UCSD-AML1 (cell line): ENCODE measurements around the gene PRKAG2.

Experiments used
- DNase-seq: peaks from one replicate; lab custom pipeline; 2025; ENCODE audit not compliant: unreplicated experiment; lab: John Stamatoyannopoulos, UW

PRKAG2 gene

DNA sequence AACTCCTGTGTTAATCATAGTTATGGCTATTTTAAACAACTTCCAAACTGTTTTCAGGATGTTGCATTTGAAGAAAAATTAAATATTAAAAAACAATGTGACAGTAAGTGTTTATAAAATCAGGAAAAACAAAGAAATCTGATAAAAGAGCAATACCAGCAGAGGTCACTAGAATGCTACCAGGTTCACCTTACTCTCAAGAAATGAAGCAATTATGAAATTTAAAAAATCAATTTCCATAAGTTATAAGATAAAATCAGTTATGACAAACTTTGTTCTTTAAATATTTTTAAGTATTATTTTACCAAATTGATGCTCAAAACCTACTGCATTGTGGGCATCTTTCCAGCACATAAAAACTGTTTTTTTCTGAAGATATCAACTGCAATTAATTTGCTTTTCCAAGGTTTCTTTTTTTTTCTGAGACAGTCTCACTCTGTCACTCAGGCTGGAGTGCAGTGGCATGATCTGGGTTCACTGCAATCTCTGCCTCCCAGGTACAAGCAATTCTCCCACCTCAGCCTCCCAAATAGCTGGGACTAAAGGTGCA lies 306.5 kb downstream of the PRKAG2 start:
- no peak for DNase-seq

DNA sequence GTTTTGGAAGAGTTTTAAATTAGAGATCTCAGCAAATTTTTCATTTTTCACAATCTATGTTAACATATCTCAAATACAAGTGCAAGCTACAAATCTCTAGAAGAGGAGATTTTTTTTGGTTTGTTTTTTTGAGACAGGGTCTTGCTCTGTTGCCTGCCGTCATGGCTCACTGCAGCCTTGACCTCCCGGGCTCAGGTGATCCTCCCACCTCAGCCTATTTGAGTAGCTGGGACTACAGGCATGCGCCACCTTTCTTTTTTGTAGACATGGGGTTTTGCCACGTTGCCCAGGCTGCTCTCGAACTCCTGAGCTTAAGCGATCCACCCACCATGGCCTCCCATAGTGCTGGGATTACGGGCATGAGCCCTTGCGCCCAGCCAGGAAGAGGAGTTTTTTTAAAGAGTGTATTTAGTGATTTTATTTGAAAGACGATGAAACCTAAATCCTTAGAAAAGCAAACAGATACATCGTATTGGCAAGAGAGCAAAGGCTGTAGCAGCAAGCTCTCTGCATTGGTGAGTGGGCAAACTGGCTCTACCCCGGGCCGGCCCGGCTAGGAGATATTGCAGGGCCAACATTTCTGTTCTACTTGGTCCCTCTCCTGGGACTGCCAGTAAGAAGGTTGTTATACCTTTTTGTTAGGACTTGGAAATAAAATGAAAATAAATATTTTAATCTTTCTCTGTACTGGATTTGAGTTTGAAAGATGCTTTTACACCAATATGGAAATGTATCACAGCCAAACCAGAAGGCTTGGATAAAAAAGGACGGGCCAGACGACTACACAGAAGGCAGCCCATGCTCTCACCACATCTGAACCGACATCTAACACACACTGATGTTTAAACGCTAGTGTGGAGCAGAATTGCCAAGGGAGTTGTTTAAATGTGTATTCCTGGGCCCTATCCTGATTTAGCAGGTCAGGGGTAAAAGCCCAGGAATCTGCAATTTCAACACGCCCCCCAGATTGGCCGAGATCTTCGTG lies 307.7 kb downstream of the PRKAG2 start:
- no peak for DNase-seq

DNA sequence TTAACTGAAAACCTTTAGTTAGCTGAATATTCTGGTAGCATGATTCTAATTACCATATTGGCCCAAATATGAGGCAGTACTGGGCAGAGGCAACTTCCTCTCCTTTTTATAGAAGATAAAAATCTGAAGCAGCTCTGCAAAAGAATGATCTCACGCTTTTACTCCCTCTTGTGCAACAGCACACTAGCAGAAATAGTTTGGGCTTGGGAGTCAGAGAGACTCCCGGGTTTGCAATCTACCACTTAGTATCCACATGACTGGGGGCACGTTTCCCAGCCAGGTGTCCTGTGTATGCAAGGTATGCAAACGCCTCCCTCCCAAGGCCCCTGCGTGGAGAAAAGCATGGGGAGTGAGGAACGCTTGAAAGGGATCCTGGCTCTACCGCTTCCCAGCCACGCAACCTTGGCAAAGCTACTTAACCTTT lies 310.0 kb downstream of the PRKAG2 start:
- no peak for DNase-seq

DNA sequence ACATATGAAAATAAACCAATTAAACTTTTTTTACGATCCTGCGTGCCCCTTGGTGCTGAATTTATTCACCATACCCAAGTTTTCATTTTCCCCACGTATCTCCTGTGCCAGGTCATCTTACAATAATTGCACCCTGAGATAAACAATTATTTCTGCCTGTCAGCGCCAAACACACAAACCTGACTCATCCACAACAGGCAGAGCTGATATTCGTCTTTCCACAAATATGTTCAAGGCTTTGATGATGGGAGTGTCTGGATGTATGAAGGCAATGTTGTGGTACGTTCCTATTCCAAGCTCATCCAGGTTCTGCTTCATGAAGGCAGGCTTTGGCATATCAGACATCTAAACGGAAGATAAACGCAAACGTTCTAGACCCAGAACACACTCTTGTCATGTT lies 311.4 kb downstream of the PRKAG2 start:
- no peak for DNase-seq

DNA sequence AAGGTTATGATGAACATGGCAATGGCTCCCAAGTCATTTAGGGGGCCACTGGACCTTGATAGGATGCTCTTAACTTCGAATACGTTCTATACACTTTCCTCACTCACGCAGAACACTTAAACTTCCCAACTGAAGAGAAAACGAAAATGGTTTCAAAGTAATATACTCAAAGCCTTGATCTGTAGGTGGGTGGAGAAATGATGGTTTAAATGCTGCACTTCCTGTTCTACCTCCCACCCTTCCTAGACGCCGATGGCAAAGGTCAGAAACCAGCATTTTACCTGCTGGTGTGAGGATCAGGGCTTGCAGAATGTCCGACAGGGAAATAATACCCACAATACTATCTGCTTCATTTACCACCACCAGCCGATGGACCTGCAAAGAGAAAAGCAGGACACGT lies 316.7 kb downstream of the PRKAG2 start:
- no peak for DNase-seq

DNA sequence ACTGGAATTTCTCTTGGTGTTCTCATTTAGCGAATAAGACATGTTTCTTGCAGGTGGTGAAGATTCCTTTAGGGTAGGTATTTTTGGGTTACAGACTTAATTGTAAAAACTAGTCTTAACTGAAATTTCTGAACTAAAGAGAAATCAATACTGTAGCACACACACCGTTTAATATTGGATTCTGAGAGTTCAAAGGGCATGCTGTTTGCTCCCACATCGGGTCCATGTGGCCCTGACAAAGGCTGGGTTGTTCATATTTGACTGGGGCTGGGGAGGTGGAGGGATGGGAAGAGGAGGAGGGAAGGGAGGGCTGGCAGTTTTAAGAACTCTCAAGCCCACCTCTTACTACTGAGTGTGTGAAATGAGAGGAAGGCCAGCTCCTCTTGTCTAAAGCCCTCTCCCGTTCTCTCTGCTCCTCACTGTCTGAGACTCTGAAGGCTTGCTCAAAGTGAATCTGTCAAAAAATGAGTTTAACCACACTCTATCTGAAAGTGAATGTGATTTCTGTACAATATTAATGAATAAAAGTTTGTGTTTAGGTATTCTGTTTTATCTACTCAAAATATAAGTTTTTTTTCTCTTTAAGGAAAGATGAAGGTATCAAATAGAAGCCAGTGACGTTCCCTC lies 317.2 kb downstream of the PRKAG2 start:
- no peak for DNase-seq

DNA sequence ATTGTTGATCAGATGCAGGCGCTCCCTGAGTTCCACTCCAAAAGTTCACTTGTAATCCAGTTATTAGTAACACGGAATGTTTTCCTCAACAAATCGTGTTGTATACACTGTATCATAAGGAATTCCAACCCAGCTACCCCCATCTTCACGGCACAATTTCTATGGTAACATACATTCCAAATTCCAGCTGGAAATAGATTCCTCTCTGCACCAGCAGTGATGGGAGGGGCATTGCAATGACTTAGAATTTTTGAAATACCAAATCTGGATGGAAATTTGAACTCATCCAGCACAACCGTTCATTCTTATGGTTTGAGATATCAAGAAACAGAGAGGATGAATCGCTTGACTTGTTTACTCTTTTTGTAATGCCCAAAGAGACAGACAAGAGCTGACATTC lies 318.3 kb downstream of the PRKAG2 start:
- DNase-seq, result no peak

DNA sequence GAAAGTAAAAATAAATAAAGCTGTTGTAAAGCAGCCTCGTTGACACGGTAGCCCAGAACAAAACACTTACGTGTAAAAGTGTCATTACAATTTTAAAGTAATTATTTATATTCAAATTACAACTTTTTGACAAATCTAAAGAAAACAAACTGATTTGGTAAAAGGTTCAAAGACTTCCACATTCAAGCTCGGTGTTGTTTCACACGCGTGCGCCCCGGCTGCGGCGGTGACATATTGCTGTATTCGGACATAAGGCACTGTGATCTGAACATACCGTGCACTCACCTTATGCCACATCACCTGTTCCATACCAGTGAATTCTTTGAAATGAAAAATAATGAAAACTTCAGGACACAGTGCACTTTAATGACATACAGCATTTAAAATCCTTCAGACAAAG lies 320.3 kb downstream of the PRKAG2 start:
- DNase-seq, result no peak

DNA sequence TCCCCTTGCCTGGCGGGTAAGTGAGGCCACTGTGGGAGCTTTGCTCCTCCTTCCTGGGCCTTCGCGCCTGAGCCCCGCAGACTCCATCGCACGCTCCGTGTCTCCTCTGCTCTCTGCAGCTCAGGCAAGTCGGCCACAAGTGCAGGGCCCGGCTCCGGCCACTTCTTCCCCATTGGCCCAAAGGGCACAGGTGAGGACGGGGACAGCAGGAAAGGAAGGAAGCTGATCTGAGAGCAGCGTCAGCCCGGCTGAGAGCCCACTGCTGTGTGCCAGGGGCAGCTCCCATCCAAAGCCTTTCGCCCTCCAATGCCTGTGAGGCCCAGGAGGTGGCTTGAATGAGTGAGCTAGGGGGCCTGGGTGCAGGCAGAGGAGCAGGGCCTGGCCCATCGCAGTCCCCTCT lies 323.6 kb downstream of the PRKAG2 start:
- DNase-seq, result no peak

DNA sequence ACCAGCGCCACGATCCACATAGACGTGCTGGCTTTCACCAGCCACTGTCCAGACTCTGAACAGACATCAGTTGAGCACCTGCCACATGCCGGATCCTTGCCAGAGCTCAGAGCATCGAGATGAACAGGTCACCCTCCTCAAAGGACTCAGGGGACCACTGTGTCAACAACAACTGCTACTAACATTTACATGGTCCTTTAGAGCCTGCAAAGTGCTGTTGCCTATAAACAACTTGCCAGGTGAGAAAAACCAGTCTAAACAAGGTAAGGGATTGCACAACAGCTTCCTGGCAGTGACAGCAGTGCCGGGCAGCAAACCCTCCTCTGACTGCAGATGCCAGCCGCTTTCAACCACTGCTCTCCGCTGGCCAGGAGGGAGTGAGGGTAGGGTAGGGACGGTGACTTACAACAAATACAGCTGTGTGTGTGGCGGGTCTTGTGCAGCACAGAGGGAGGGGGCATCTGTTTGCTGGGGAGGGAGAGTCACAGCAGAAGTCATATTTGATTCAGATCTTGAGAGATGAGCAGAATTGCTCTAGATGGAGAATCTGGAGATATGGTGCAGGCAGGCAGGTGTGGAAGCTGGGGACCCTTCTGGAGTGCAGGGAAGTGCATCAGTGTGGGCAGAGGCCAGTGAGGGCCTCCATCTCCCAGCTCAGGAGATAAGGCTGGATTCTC lies 324.4 kb downstream of the PRKAG2 start:
- DNase-seq, result no peak

DNA sequence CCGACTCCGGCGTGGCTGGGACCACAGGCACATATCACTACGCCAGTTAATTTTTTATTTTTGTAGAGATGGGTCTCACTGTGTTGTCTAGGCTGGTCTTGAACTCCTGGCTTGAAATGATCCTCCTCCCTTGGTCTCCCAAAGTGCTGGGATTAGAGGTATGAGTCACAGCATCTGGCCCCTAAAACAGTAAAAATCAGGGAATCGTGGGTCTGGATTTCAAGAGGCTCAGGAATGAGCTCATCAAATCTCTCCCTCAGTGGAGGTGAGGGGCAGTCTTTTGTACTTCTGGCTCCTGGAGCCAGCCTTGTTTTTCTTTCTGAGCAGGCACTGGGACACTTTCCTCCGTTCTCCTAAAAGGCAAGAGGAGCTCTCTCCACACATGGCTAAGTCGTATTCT lies 325.1 kb downstream of the PRKAG2 start:
- DNase-seq, result no peak

DNA sequence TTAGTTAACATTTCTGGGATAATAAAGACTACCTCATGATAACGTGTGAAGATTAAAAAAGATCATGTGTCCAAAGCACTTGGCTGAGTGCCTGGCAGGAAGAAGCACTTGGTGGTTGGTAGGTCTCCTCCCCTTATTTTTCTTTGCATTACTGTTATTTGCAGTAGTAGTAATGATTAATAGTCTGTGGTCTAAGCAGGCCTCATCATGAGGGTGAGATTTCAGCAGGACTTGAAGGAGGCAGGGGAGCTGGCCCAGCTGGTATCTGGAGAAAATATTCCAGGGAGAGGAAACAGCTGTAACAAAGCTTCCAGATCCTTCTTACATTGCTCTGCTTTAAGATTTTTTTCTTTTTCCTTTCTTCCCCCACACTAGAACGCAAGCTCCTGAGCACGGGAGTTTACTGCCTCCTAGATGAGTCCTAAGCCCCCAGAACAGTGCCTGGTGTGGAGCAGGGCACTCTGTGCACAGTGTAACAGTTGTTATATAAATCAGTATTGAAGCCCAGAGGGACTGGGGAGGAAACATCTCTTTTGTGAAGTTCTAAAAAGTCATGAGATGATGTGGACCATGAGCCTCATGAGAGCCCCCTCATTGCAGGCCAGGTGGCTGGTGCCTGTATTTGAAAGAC lies 326.1 kb downstream of the PRKAG2 start:
- no peak for DNase-seq

DNA sequence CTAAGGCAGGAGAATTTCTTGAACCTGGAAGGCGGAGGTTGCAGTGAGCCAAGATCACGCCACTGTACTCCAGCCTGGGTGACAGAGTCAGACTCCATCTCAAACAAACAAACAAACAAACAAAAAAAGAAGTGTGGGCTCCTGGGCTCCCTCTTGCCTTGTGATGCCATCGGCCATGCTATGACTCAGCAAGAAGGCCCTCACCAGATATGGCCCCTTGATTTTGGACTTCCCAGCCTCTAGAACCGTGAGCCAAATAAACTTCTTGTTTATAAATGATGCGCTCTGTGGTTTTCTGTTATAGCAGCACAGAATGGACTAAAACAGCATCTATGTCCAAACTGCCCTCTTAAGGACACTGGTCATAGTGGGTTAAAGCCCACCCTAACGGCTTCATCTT lies 327.3 kb downstream of the PRKAG2 start:
- DNase-seq, result no peak

DNA sequence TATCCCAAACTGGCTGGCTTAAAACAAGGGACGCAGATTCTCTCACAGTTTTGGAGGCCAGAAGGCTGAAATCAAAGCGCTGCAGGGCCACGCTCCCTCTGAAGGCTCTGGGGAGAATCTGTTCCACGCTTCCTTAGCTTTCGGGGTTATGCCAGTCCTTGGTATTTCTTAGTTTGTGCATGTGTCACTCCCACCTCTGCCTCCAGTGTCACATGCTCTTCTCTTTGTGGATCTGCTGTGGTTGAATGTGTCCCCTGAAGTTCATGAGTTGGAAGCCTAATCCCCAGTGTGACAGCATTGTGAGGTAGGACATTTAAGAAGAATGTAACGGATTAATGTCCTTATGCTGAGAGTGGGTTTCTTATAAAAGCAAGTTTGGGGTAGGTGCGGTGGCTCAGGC lies 327.8 kb downstream of the PRKAG2 start:
- no peak for DNase-seq

DNA sequence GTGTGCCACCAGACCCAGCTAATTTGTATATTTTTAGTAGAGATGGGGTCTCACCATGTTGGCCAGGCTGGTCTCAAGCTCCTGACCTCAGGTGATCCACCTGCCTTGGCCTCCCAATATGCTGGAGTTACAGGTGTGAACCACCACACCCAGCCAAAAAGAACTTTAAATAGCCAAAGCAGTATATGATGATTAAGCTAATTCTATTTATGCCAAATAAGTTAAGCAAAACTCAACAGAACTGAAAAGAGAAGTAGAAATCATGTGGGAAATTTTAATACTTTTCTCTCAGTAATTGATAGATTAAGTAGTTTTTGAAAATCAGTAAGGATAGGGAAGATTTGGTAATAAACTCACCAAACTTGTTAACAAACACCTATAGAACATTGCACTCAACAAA lies 332.7 kb downstream of the PRKAG2 start:
- DNase-seq, result no peak

DNA sequence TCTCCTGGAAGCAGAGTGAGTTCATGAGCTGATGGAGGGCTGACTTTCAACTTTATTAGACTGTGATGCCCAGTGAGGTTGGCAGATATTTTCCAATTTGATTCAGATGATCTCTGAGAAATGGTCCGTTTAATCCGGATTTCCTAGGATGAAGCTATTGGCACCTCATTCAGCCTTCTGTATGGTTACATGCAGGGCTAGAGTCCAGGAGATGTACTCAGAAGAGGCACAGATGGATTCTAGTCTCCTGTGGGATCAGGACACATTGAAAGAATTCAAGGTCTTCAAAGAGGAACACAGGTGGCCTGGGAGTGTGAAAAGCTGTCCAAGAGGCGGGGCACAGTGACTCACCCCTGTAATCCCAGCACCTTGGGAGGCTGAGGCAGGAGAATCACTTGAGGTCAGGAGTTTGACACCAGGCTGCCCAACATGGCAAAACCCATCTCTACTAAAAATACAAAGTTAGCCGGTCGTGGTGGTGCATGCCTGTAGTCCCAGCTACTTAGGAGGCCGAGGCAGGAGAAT lies 334.2 kb downstream of the PRKAG2 start:
- no peak for DNase-seq

DNA sequence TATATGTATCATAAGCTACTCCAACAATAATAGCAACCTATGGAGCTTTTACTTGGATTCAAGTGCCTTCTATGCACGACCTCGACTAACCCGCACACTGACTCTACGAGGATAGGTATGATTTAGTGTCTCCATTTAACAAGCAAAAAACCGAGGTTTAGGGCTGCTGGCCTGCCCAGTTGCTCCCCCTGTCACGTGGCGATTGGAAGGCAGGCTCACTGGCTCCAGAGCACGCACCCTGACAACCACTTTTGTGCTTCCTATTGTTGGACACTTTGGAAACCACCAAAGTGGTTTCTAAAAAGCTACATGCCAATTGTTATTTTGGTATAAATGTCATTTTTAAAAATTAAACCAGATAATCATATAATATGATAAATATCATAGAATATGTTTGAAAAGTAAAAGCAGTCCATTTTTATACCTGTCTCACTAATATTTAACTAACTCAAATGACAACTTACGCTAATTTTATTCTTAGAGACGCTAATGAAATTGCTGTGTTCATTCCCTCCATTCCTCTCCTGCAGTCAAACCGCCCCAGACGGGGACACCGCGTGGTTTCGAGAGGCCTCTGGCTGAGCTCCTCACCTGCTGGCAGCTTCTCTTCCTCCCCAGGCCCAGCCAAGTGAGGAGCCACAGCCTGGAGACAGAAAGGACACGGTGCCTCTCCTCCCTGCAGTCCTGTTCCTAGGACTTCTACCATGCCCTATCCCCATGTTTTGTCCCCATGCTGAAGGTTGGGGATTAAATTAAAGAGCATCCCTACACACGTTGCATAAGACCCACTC lies 335.0 kb downstream of the PRKAG2 start:
- no peak for DNase-seq

DNA sequence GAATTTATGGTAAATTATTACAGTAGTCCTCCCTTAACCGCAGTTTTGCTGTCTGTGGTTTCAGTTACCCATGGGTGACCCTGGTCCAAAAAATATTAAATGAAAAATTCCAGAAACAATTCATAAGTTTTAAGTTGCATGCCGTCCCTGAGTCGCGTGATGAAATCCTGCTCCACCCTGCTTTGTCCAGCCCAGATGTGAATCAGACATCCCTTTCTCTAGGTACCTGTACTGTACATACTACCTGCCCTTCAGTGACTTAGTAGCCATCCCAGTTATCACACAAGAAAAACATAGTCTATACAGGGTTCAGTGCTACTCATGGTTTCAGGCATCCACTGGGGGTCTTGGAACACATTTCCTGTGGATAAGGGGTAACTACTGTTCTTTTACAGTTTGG lies 336.8 kb downstream of the PRKAG2 start:
- DNase-seq, result no peak

DNA sequence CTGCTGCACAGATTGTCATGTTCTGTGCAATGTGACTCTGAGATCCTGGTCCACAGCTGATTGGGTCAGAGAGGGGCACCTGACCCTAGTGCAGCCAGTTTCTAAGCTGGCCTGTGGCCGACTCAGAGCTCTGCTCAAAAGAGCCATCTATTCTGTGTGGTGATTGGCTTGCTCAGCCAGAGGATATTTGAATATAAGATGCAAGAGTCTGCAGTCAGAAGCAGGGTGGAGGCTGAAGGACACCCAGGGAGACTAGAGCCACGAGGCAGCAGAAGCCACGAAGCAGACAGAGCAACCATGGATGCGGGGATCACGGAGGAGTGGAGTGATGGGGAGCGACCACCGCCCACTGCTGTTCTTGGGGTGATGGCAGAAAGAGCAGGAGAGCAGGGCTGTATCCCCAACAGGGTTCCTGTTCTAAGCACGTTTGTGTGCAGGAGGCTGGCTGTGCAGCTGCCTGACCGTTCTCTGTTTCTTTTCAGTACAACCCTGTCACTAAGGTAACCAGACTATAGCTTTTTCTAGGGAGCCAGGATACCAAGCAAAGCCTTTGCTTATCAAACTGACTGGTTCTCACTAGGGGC lies 337.7 kb downstream of the PRKAG2 start:
- DNase-seq, result no peak
